ENCODE measurements around the gene NCOA5.
A peak's percentile ranks its signal among the peaks of the same experiment; 100 is the strongest.

The NCOA5 gene

DNA sequence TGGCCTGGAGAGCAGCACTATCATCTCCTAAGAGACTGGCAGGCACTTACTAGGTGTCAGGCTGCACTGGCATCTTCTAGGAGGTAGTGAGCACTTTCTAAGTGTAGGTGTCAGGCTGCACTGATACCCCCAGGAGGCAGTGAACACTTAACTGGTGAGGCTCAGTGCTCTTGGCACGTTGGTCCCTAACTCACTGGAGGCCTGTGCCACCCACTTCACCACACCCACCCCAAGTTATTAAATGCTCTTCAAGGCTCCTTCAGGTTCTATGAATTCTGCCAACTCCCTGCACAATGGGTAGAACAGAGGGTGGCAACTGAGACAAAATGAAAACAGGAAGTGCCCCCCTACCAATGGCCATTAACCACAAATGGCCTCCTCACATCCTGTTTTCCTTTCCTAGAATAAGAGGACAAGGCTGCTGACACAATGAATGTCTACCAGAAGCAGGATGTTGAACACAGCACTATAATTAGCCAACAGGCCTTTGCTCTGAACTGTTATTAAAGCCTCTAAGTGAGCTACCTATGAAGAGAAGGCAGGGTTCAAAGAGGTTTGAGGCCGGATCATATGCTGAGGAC lies 29.4 kb downstream of the NCOA5 start:
- DNase-seq (ENCODE audit: low spot score), result peak; percentile 65

DNA sequence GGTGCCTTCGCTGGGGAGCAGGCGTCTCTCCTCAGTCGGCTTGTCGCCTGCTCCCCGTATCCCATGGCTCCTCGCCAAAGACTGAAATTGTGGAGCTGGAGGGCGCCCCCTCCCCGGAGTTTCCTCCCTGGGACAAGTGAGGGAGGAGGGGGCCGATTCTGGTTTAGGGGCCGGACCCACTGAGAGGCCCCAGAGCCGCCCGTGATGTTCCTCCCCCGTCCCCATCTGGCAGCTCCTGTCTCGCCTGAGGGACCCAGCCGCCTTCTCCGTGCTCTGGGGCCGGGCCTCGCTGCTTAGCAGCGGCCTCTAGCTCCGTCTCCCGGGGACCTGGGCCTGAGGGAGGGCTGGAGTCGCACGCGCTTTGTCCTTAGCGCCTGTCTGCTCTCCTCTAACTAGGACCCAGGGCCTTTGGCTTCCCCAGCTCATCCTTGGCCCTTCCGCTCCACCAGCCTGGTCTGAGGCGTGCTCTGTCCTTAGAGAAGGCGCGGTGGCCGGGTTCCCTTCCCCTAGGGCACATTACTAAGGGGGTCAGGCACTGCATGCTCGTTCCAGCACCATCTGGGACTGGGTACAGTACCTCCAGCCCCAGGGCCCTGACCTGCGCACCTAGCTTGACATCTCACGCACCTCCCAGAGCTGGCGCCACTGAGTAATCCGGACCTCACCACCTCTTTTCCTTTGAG lies 31.0 kb downstream of the NCOA5 start:
- no peak for DNase-seq (ENCODE audit: low spot score)

DNA sequence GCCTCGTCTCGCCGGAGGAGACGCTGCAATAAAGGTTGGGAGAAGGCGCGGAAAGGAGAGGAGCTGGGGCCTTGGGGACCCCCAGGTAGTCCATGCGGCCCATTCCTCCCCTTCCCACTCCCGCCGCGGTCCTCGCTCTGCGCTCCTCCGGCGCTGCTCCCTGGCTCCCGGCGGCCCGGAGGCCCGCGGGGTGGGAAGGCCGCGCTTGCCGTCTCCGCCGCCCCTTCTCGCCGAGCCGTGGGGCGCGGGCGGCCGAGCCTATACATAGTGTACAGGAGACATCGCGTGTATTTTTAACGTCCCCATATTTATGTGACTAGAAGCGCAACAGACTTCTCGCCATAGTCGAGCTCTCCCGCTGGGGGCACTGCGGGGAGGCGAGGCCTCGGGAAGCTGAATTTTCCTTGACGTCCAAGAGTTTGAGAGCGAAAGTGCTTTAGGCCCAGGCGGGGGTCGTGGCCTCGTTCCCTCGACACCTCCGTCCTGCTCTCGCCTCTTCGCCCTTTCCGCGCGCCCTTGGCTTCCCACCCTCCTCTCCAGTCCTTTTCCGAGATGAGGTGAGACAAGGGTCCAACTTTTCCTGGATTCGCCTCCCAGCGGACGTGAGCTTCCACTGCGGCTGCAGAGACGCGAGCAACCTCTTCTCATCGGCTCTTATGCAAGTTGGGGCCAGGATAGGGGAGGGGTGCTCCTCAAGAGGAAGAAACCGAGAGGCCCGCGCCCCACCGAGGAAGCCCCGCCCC lies 31.7 kb downstream of the NCOA5 start:
- DNase-seq (ENCODE audit: low spot score), result peak; percentile 66

DNA sequence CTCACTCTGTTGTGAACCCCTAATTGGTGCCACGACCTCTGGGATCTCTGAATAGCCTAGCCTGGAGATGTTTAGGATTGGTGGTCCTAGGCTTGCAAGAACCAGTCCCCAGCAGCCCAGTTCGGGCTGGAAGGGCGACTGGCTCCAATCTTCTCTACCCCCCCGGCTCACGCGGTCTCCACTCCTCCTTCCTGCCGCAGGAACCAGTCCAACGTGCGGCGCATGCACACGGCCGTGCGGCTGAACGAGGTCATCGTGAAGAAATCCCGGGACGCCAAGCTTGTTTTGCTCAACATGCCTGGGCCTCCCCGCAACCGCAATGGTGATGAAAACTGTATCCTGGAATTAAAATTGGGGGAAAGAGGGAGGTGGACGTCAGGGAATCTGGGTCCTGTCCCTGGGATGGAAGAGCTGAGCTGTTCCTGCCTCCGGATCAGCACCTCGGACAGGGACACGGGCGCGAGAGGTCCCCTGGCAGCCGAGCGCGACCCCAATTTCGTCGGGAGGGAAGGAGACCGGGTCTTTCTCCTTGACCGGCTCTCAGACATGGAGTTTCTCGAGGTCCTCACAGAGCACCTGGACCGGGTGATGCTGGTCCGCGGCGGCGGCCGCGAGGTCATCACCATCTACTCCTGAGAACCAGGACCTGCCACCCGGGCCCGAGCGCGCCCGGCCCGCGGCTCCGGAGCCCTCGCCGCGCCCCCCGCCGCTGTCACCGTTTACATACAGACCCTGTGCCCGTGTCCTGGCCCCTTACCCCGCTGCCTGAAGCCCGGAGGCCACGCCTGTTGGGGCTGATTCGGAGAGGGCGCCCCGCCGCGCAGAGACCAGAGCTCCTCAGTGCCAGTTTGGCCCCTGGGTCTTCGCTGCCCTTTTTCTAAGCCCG lies 32.5 kb downstream of the NCOA5 start:
- no peak for DNase-seq (ENCODE audit: low spot score)

DNA sequence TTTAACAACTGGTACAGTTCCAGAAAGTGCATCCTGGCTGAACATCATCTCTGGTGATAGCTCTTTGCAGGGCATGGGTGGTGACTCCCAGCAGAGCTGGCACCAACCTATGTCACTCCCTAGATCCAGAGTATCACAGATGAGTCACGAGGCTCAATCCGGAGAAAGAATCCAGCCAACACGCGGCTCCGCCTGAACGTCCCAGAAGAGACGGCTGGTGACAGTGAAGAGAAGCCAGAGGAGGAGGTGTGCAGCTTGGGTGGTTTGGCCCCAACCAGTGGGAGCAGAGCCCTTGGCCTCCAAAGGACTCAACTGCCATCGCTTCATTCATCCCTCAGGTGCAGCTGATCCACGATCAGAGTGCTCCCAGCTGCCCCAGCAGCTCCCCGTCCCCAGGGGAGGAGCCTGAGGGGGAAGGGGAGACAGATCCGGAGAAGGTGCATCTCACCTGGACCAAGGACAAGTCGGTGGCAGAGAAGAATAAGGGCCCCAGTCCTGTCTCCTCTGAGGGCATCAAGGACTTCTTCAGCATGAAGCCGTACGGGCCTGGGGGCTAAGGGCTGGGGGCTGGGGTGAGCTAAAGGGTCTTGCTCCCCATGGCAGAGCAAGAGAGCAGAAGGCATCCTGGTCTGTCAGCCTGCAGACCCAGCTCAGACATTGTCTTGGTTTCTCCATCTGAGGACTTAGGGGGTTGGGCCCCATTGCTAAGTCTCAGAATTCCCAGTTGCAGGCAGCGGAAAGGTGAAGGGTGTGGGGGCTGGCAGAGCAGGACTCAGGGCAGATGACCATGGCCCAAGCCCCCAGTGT lies 33.5 kb downstream of the NCOA5 start:
- no peak for DNase-seq (ENCODE audit: low spot score)

DNA sequence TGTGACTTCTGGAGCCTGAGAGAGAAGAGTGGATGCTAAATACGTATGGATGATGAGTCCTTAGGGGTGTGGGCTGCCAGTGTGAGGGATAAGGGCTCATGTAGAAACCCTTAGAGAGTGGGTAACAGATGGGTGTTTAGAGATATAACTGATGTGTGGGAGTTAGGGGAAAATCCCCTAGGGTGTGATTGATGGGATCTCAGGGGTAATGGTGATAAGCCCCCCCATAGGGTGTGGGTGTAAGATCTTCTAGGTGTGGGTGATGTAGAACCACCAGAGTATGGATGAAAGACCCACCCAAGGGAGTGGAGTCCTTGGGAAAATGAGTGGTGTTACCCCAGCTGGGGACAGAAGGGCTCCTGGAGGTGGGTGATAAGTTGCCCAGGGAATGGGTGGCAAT lies 34.5 kb downstream of the NCOA5 start:
- DNase-seq (ENCODE audit: low spot score), result no peak

DNA sequence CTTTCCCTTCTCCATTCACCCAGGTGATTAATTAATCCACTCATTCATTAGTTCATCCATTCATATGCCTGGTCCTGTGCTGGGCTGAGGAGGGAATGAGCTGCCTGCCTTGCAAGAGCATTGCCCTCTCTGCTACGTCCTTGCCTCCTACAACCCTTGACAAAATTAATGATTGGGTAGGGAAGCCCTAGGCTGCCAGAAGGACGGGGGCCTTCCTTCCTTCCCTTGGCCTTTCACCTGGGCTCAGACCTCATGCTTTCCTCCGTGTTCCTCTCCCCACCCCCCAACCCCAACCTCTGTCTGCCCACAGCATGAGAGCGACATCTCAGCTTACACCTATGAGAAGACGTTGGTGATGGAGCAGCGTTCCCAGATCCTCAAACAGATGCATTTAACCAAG lies 35.2 kb downstream of the NCOA5 start:
- no peak for DNase-seq (ENCODE audit: low spot score)

DNA sequence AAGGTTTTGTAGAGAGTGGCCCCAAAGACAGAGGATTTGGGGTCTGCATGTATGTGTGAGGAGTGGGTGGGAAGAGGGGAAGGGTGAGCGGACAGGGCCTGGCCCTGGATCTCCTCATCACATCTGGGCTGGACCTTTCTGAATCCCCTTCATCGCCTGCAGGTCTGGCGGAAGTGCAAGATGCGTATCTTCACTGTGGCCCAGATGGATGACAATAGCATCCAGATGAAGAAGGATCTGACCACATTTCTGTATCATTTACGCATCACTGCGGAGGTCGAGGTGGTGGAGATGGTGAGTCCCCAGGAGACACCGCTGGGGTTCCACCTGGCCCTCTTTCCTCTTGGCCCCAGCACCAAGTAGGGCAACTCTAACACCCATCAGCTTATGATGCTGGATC lies 36.3 kb downstream of the NCOA5 start:
- no peak for DNase-seq (ENCODE audit: low spot score)

DNA sequence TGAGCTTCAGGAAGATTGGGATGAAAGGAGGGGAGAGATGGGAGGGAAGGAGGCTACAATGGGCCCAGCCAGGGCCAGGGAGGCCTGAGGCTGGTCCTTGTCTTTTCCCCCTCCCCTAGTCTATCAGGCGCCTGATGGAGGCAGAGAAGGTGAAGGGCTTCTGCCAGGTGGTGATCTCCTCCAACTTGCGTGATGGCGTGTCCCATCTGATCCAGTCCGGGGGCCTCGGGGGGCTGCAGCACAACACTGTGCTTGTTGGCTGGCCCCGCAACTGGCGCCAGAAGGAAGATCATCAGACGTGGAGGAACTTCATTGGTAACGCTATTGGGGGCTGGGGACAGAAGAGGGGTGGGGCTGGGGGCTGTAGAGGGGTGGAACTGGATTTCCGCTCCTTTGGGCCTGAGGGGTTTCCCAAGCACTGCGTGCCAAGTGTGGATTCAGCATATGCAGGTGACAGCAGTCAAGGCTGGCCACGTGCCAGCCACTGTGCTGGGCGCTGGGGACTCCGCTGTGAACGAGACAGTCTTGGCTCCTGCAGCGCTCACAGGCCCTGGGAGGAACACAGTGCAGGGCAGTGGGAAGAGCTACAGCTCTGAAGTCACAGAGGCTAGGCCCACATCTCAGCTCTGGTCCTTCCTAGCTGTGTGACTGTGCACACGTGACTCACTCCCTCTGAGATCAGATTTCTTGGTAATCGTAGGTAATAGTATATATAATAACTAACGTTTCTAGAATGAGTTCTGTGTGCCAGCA lies 38.0 kb downstream of the NCOA5 start:
- DNase-seq (ENCODE audit: low spot score), result no peak

DNA sequence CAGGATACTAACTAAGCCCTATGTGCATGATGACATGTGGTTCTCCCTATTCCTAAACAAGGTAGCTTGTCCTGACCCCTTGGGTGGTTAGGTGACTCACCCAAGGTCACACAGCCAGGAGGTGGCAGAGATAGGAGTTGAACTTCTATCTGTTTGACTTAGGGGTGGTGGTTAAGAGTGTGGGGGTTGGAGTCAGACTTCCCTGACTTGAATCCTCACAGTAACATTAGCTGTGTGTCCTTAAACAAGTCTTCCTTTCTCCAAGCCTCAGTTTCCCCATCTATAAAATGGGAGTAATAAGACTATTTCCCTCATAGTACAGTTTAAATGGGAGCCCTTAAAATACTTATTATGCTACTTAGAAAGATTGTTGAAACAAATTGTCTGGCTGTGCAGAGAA lies 38.9 kb downstream of the NCOA5 start:
- no peak for DNase-seq (ENCODE audit: low spot score)

DNA sequence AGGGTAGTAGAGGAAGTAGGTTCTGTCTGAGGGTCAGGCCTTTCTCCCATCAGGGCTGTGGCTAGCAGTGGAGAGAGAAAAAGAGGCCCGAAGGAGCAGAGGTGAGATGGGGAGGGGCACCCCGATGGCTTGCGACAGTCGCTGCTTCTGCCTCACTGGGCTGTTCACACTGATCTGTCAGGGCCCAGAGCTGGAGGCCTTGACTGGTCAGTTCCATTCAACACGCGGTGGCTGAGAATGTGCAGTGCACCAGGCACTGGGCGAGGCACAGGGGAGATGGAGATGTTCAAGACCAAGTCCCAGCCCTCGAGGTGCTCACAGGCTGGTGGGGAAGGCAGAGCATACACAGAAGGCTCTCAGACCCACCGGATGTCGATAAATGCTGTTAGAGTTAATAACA lies 39.3 kb downstream of the NCOA5 start:
- DNase-seq (ENCODE audit: low spot score), result no peak

DNA sequence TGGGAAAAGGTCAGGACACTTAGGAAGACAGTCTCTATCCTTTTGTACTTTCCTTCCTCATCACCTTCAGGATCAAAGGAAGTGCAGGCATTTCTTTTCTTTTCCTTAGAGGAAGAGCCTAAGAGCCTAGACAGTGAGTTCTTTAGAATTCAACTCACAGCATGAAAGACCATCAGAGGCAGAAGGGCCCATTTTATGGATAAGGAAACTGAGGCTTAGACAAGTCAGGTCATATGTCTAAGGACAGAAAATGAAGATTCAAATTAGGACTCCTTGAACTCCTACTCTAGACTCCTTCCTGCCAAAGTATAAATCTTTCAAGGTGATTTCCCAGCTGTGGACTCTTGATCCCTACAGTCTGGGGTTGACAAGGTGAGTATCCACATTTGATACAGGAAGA lies 39.9 kb downstream of the NCOA5 start:
- DNase-seq (ENCODE audit: low spot score), result no peak

DNA sequence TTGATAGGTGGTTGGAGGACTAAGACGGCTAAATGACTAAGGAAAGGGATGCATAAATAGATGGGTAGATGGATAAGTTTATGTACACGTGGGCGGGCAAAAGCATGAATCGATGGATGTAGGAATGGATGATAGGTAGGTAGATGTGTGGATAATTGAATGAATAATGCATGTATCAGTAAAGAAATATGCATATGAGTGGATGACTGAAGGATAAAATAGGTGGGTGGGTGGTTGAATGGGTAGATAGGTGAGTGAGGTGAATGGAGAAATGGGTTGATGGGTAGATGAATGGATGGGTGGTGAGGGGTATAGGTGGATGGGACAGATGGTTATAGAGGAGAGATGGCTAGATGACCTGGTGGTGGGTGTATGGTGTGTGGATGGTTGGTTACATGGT lies 40.6 kb downstream of the NCOA5 start:
- no peak for DNase-seq (ENCODE audit: low spot score)

DNA sequence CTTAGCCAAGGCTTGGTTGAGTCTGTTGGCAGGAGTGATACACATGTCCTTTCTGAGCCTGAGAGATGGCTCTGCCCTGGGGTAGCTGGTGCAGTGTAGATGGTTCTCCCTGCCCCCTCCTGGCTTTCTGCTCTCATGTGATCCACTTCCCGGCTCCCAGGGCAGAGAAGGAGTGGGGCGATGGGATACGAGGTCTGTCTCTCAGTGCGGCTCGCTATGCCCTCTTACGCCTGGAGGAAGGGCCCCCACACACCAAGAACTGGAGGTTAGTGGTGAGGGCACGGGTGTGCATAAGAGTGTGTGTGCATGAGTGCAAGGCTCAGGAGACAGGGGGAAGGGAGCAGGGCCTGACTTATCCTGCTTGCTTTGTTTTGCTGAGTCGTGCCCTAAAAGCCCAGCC lies 41.9 kb downstream of the NCOA5 start:
- DNase-seq (ENCODE audit: low spot score), result no peak

DNA sequence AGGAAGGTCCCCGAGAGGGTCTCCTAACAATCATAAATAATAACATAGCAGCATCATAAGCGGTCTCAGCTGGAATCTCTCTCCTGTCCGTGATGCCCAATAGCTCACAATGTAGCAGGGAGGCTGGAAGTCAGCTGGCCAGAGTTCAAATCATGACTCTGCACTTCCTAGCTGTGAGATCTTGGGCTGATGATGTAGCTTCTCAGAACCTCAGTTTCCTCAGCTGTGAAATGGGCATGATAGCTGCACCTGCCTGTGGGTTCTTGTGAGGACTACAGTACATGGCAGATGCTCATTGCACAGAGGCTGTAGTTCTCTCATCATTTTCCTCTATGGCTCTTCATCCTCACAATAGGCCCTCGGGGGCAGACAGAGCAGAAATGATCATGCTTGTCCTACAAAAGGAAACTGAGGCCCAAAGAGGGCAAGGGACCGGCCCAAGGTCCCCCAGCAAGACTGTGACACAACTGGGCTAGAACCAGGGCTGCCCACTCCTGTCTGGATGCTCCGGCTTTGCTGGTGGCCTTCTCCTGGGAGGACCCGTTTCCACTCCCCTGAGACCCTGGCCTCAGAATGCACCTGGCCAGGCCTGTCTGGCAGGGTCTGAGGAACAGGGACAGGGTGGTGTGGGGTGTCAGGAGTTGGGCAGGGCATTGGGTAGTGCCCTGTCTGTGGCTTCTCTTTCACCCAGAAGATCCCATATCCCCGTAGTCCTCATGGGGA lies 43.0 kb downstream of the NCOA5 start:
- no peak for DNase-seq (ENCODE audit: low spot score)

DNA sequence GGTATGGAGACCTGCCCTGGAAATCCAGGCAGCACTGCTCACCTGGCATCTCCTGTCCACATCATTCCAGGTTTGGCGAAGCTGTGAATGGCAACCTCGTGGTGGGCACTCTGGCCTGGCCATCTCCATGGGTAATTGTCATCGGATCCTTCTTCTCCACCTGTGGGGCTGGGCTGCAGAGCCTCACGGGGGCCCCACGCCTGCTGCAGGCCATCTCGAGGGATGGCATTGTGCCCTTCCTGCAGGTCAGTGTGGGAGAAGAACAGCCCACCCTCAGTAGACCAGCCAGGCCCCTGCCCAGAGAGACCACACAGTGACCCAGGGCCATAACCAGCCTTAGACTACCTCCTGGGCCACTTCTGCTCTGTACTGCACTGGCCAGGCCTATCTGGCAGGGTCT lies 44.9 kb downstream of the NCOA5 start:
- no peak for DNase-seq (ENCODE audit: low spot score)

DNA sequence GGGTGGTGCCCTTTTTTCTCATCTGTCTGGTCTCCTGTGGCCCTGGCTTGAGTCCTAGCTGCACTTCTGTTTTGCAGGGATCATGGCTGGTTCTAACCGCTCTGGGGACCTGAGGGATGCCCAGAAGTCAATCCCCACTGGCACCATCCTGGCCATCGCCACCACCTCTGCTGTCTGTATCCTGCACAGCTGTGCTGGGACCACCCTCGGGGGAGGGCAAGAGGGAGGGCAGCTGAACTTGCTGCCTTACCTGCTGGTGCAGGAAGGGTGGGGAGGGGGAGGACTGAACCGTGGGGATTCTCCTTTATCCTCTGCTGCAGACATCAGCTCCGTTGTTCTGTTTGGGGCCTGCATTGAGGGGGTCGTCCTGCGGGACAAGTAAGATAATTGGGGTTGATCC lies 46.2 kb downstream of the NCOA5 start:
- DNase-seq (ENCODE audit: low spot score), result no peak

DNA sequence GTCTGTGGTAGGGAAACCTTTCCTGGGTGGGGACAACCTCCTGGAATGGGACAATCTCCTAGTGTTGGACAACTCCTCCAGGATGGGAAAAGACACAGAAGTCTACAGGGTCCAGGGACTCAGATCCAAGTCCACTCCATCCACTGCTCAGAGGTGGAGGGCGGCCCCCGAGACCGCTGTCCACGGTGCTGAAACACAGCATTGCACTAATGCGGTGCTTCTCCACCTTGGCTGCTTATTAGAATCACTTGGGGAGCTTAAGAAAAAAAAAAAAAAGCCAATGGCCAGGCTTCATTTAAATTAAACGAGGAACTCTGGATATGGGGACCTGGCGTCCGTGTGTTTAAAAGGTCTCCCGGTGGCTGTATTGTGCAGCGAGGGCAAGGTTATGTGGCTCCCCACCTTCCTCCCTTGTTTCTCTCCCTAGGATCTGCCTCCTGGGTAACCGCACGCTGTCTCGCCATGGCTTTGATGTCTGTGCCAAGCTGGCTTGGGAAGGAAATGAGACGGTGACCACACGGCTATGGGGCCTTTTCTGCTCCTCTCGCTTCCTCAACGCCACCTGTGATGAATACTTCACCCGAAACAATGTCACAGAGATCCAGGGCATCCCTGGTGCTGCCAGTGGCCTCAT lies 48.7 kb downstream of the NCOA5 start:
- DNase-seq (ENCODE audit: low spot score), result no peak

DNA sequence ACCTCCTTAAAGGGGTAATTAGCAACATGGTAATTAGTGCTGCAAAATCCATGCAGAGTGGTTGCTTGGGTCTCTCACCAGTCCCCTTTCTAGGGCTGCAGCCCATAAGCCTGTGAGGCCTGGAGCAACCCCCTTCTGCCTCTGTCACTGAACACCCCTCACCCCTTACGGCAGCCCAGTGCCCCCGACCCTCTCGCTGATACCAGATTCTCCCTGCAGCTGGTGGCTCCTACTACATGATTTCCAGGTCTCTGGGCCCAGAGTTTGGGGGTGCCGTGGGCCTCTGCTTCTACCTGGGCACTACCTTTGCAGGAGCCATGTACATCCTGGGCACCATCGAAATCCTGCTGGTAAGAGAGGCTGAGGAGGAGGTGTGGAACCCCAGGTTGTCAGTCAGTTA lies 52.7 kb downstream of the NCOA5 start:
- no peak for DNase-seq (ENCODE audit: low spot score)

DNA sequence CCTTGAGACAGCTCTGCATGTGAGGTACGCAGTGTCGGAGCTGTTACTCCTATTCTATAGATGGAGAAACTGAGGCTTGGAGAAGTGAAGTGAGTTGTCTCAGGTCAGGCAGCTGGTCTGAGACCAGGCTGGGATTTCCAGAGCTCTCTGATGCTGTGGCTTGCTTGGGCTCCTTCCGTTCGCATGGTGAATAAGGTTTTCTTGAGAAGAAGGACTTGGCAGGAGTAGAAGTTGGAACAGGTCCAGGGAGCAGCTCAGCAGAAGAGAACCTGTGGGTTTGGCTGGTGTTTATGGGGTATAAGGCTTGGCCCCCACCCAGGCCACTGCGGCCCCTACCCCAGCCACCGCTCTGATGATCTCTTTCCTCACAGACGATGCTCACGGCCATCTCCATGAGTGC lies 53.4 kb downstream of the NCOA5 start:
- no peak for DNase-seq (ENCODE audit: low spot score)
